Colonic mucosa (tissue), 4 donors: ENCODE measurements around the gene MGMT. TPM values are rescaled to one million over a fixed set of nuclear protein-coding genes. Genes with fewer than 3 reads are reported as not detected.
A peak's percentile ranks its signal among the peaks of the same experiment; 100 is the strongest.

Experiments used
- DNase-seq: peaks from one replicate; pipeline ENCODE4 v3.0.0-alpha.2; 2020
- H3K27ac ChIP-seq: fragments of 200-600 bp; one replicate; pipeline ENCODE4 v1.8.0; 2021
- H3K27me3 ChIP-seq: fragments of 200-600 bp; one replicate; pipeline ENCODE4 v1.8.0; 2021
- H3K36me3 ChIP-seq: fragments of 200-600 bp; one replicate; pipeline ENCODE4 v1.8.0; 2021
- H3K4me1 ChIP-seq: fragments of 200-600 bp; one replicate; pipeline ENCODE4 v1.8.0; 2021; ENCODE audit warnings: mild to moderate bottlenecking
- H3K4me3 ChIP-seq: fragments of 200-600 bp; one replicate; pipeline ENCODE4 v1.8.0; 2021
- H3K9ac ChIP-seq, 2 donors: one replicate each; pipeline ENCODE4 v1.7.0; 2013; ENCODE audit warnings: control low read depth in 2 of 2, low read depth in 2 of 2, low read length in 2 of 2
- H3K9me3 ChIP-seq: fragments of 200-600 bp; one replicate; pipeline ENCODE4 v1.8.0; 2021
- intact Hi-C: fragments of 100-400 bp; cut with DNase I; formaldehyde crosslinking; loops from one replicate; pipeline ENCODE4 v1.14.1; 2022
- total RNA-seq, 2 donors: library from RNA; stranded (reverse); fragmentation: NEBNext Ultra II Directional in 1 of 2; extraction: Animal tissue kit (Norgen Biotek cat#: 25700) in 1 of 2; gene quantifications; one replicate each; pipeline ENCODE4 v1.2.1, GENCODE V29; 2021
- TF ChIP-seq, protein P1 (sequence below): fragments of 200-600 bp; IDR thresholded peaks from one replicate; pipeline ENCODE4 v1.8.0; 2022; ENCODE audit warnings: antibody characterized with exemption, mild to moderate bottlenecking
- donor health status: healthy.
- donor health status: DM: no; HTN: no; CAD: no.
- donor health status: DM: no; HTN: no; CAD: no.

MGMT gene
- total RNA-seq, 2 donors from 2014 or later: 17.5 to 18.2 TPM

DNA sequence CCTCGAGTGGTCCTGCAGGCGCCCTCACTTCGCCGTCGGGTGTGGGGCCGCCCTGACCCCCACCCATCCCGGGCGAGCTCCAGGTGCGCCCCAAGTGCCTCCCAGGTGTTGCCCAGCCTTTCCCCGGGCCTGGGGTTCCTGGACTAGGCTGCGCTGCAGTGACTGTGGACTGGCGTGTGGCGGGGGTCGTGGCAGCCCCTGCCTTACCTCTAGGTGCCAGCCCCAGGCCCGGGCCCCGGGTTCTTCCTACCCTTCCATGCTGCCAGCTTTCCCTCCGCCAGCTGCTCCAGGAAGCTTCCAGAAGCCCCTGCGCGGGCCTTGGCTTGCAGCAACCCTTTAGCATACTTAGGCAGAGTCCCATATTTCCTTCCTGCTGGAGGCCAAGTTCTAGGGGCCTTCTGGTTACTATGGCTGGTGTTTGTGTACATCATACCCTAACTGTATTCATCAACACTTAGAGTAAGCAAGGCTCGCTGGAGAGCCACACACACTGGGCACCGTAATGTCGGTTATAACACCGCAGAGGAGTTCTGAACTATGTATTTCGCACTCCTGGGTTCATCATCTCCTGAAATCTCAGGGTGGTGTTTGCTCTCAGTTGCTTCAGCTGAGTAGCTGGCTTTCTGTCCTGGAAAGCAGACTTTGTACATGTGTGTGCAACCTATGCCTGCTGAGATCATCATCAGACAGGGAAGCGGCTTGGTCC lies 471 bp downstream of the MGMT start:
- TF ChIP-seq, protein P1, sequence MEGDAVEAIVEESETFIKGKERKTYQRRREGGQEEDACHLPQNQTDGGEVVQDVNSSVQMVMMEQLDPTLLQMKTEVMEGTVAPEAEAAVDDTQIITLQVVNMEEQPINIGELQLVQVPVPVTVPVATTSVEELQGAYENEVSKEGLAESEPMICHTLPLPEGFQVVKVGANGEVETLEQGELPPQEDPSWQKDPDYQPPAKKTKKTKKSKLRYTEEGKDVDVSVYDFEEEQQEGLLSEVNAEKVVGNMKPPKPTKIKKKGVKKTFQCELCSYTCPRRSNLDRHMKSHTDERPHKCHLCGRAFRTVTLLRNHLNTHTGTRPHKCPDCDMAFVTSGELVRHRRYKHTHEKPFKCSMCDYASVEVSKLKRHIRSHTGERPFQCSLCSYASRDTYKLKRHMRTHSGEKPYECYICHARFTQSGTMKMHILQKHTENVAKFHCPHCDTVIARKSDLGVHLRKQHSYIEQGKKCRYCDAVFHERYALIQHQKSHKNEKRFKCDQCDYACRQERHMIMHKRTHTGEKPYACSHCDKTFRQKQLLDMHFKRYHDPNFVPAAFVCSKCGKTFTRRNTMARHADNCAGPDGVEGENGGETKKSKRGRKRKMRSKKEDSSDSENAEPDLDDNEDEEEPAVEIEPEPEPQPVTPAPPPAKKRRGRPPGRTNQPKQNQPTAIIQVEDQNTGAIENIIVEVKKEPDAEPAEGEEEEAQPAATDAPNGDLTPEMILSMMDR: no peak
- peak overlapping the region; percentile 74 to 80 for H3K9ac ChIP-seq
- intact Hi-C loops: no loop called here
- H3K4me1 ChIP-seq: peaks cover 4% of the 10 kb centered on the region
- no peaks in the 10 kb centered on the region for H3K9me3 ChIP-seq
- H3K27ac ChIP-seq: peak overlapping the region; percentile 69
- peak overlapping the region; percentile 78 for H3K4me3 ChIP-seq
- H3K36me3 ChIP-seq: no peaks in the 10 kb centered on the region
- DNase-seq: peak; percentile 26
- H3K27me3 ChIP-seq: no peaks in the 10 kb centered on the region

DNA sequence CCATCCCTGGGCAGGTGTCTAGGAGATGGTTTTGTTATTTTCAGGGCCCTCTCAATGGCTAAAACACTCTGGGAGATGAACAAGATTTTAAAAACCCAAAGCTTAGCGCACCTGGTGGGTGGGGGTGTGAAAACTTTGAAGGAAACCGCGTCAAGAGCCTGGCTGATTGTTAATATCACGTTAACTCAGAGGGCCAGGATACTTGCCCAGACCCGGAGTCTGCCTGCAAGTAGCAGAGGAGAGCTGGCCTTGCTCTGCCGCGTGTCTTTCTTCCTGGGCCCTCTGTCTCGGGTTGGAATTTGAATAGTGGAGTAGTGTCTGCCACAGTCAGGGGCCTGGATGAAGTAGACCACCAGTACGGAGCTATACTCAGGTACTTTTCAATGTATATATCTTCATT lies 1.1 kb downstream of the MGMT start:
- Histone ChIP-seq H3K27me3 (no peaks in the 10 kb centered on the region), H3K4me3 (no peak overlapping the region), H3K9ac (no peak overlapping the region), H3K36me3 (no peaks in the 10 kb centered on the region), H3K9me3 (no peaks in the 10 kb centered on the region), H3K27ac (no peak overlapping the region), H3K4me1 (peaks cover 4% of the 10 kb centered on the region)
- TF ChIP-seq, protein P1: no peak
- DNase-seq: no peak
- intact Hi-C loops: no loop called here

DNA sequence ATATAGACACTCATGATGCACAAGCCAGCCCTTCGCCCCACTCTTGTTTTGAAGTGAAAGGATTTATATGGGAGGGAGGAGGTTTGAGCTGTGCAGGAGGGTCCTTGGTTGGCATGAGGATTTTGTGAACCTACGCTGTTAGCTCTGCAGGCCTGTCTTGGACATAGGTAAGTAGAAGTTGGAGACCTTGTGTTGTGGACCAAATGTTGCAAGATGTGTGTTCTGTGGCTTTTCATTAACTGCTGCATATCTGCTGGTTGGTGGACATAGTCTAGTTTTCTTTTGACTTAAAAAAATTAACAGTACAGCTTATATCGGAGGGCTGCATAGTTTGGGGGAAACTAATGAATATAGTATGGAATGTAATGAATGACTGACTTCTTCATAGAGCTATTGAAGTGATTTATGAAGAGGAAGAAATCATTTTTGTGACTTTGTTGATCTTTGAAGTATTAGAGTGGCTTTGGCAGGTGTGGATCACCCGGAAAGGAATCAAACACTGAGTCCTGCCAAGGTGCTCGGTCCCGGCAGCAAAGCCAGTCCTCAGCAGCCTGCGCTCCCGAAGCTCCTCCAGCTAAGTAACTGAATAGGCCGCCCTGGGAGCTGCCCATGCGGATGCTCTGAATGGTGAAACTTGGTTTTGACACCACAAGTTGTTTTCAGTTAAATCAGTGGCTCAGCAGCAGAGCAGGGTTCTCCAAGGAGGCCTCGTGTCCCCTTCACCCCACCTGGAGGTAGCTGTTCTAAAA lies 3.2 kb downstream of the MGMT start:
- intact Hi-C loops: no loop called here
- H3K9ac ChIP-seq: no peak overlapping the region

DNA sequence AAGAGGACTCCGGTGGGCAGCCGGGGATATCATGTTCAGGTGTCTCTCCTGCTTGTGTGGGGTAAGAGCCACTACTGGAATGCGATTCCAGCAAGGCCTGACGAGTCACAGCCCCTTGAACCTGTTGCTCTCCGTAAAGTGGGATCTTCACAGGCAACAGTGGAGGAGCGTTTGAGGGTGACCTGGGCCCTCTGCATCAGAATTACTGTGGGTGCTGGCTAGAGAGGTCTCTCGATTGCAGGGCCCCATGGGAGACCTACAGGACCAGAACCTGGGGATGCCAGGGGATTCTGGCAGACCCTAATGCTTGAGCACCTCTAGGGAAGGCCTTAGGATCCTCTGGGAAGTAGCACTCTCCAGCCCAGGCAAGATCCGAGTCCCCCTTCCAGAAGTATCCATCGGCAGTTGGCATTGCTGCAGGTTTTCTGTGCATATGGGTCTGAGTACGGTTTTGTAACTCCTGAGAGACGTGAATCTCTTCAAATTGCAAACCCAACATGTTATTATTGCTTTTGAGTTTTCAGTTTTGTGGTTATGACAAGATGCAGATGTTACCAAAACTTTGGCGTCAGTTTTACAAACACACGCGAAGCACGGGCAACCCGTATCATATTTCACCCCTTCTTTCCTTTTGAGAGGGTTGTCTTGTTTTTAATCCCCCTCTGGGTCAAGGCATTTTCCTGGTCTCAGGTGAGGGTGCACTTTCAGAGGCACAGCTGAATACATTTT lies 4.6 kb downstream of the MGMT start:
- intact Hi-C loops: no loop called here
- Histone ChIP-seq H3K9ac (no peak overlapping the region), H3K36me3 (no peaks in the 10 kb centered on the region), H3K9me3 (no peaks in the 10 kb centered on the region), H3K27me3 (no peaks in the 10 kb centered on the region), H3K4me1 (peaks cover under 1% of the 10 kb centered on the region), H3K4me3 (no peak overlapping the region), H3K27ac (no peak overlapping the region)
- no peak for DNase-seq
- TF ChIP-seq, protein P1: no peak

More for the DNA sequence above, 3.2 kb downstream of the MGMT start:
- Histone ChIP-seq H3K36me3 (no peaks in the 10 kb centered on the region), H3K4me1 (peaks cover 4% of the 10 kb centered on the region), H3K4me3 (no peak overlapping the region), H3K27ac (no peak overlapping the region), H3K9me3 (no peaks in the 10 kb centered on the region), H3K27me3 (no peaks in the 10 kb centered on the region)
- DNase-seq: no peak
- TF ChIP-seq, protein P1: no peak

DNA sequence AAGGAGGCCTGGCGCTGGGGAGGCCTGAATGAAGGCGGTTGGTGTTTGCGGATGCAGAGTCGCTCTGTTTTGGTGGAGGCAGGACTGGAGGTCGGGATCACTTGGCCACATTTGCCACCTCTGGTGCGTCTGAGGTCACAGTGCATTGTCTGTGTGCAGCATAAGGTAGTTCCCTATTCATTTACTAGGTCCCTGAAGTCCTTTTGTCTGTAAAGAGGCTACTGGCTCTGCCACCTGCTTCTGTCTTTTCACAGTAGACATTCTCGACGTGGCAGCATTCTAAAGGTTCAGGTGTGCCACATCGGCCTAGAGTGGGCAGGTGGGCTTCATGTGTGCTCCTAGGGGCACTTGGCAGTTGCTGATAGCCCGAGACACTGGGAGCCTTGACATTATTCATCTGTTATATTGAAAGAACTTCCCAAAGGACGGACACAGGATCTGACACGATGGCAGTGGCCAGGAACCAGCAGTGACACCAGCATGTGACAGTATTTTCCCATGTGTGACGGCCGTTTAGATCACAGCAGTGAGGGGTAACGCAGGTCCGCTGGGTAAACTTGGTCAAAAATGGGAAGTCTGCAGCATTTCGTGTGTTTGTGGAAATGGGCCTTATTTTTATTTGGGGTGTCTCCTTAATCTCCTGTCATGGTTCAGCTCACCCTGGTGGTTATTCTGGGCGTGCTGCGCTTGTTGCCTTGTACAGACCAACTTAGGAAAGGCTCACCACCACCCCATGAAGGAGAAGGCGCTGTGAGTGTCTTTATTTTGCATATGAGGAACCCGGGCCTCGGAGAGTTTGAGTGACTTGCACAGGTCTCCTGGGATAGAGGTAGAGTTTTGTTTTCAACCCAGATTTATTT lies 5.9 kb downstream of the MGMT start:
- DNase-seq: no peak
- no peak overlapping the region for H3K9ac ChIP-seq
- H3K4me3 ChIP-seq: no peak overlapping the region
- no peaks in the 10 kb centered on the region for H3K4me1 ChIP-seq
- TF ChIP-seq, protein P1: no peak
- no peaks in the 10 kb centered on the region for H3K27me3 ChIP-seq
- H3K36me3 ChIP-seq: no peaks in the 10 kb centered on the region
- H3K27ac ChIP-seq: no peak overlapping the region
- intact Hi-C loops: no loop called here
- H3K9me3 ChIP-seq: no peaks in the 10 kb centered on the region
